Esophagus muscularis mucosa (tissue), 4 donors: ENCODE measurements around the gene GEN1. TPM values are rescaled to one million over a fixed set of nuclear protein-coding genes. Genes with fewer than 3 reads are reported as not detected.
A peak's percentile ranks its signal among the peaks of the same experiment; 100 is the strongest.

Experiments used
- DNase-seq: peaks from one replicate; pipeline ENCODE4 v3.0.0-alpha.2; 2017; ENCODE audit errors: extremely low spot score
- H3K27ac ChIP-seq, 4 donors: fragments of 200-600 bp; sonication (generic); replicated peaks in 1 of 4; 1 replicate in 3 of 4; 2 replicates in 1 of 4; pipeline ENCODE4 v1.5.1; 2016 to 2019; ENCODE audit warnings: mild to moderate bottlenecking in 1 of 4
- H3K27me3 ChIP-seq, 4 donors: fragments of 200-600 bp; sonication (generic); one replicate each; pipeline versions ENCODE4 v1.5.1 to v1.6.0; 2016 to 2019
- H3K36me3 ChIP-seq, 4 donors: fragments of 200-600 bp; sonication (generic); one replicate each; pipeline ENCODE4 v1.5.1; 2016 to 2019
- H3K4me1 ChIP-seq, 4 donors: fragments of 200-600 bp; sonication (generic); one replicate each; pipeline ENCODE4 v1.5.1; 2016 to 2019
- H3K4me3 ChIP-seq, 4 donors: fragments of 200-600 bp; sonication (generic); 1 replicate in 2 of 4; 2 replicates in 2 of 4; pipeline ENCODE4 v1.5.1; 2016 to 2019; ENCODE audit warnings: mild to moderate bottlenecking in 4 of 4, moderate library complexity in 1 of 4
- H3K9me3 ChIP-seq, 4 donors: fragments of 200-600 bp; sonication (generic); 1 replicate in 3 of 4; 2 replicates in 1 of 4; pipeline ENCODE4 v1.5.1; 2016 to 2019
- CTCF ChIP-seq, 3 experiments: fragments of 200-600 bp in 2 of 3; fragments of 450-650 bp in 1 of 3; sonication (generic) in 2 of 3; IDR thresholded peaks; one replicate each; pipeline ENCODE4 v1.5.1; 2017 to 2019; ENCODE audit warnings: antibody characterized with exemption in 3 of 3, mild to moderate bottlenecking in 2 of 3, moderate library complexity in 1 of 3
- EP300 ChIP-seq: sonication (generic); formaldehyde crosslinking; IDR thresholded peaks from one replicate; pipeline ENCODE4 v1.6.1; 2017; ENCODE audit warnings: antibody characterized with exemption
- POLR2A ChIP-seq: fragments of 450-650 bp; IDR thresholded peaks from one replicate; pipeline ENCODE4 v1.6.1; 2017; ENCODE audit warnings: antibody characterized with exemption, moderate library complexity, mild to moderate bottlenecking, low read depth
- POLR2AphosphoS5 ChIP-seq, 2 donors: sonication (generic); formaldehyde crosslinking; IDR thresholded peaks; one replicate each; pipeline ENCODE4 v1.6.1; 2017; ENCODE audit warnings: antibody characterized with exemption in 2 of 2
- WGBS: methylation state at CpG from one replicate; pipeline ENCODE4 v1.1.5; 2018; 5-methylcytosine and 5-hydroxymethylcytosine counted together
- intact Hi-C: fragments of 100-400 bp; cut with DNase I; formaldehyde crosslinking; loops from one replicate; pipeline ENCODE4 v1.15.1; 2023
- total RNA-seq, 4 donors: library from RNA; depleted of rRNA; stranded (reverse); fragments of >200 nt; gene quantifications; one replicate each; pipeline versions ENCODE4 v1.1.0 to v1.2.1, GENCODE V29; 2016

Gene GEN1
- total RNA-seq, 4 donors from 2014 or later = 1.2 to 7.3 (median 3.2) TPM

GRCh38 chr2:17710547-17711248 lies 43.2 kb upstream of the GEN1 start:
- no peaks in the 10 kb centered on the region for H3K4me1 ChIP-seq
- no peak overlapping the region for H3K27ac ChIP-seq
- no peak overlapping the region for H3K4me3 ChIP-seq
- intact Hi-C loops = loop anchor here (10.0 kb wide), 1 partner anchor 124 kb away; no protein-coding TSS in a partner anchor
- H3K27me3 ChIP-seq = no peaks in the 10 kb centered on the region
- WGBS = 94% methylated on average over 9 of the region's 9 CpGs
- DNase-seq = no peak
- H3K9me3 ChIP-seq = no peaks in the 10 kb centered on the region
- H3K36me3 ChIP-seq = peaks cover 27 to 86% (median 57%) of the 10 kb centered on the region in 4 donors
- no peak for TF ChIP-seq POLR2A
- no peak for TF ChIP-seq EP300
- TF ChIP-seq POLR2AphosphoS5 (IDR thresholded peaks at IDR 0.05) = no peak
- no peak for TF ChIP-seq CTCF (IDR thresholded peaks at IDR 0.05)

GRCh38 chr2:17713291-17713690 lies 40.6 kb upstream of the GEN1 start:
- WGBS = 100% methylated on average over 1 of the region's 1 CpG
- Histone ChIP-seq H3K4me3 (no peak overlapping the region), H3K27ac (no peak overlapping the region), H3K36me3 (peaks cover 25 to 93% (median 64%) of the 10 kb centered on the region in 4 donors), H3K27me3 (no peaks in the 10 kb centered on the region), H3K9me3 (no peaks in the 10 kb centered on the region), H3K4me1 (no peaks in the 10 kb centered on the region)
- intact Hi-C loops = loop anchor here (10.0 kb wide), 1 partner anchor 122 kb away; no protein-coding TSS in a partner anchor
- DNase-seq = no peak
- no peak for TF ChIP-seq POLR2A
- no peak for TF ChIP-seq EP300

GRCh38 chr2:17717666-17718065 lies 36.3 kb upstream of the GEN1 start:
- peaks cover 25 to 91% (median 61%) of the 10 kb centered on the region in 4 donors for H3K36me3 ChIP-seq
- H3K4me3 ChIP-seq = no peak overlapping the region
- TF ChIP-seq POLR2A (no peak), POLR2AphosphoS5 (IDR thresholded peaks at IDR 0.05) (no peak), CTCF (IDR thresholded peaks at IDR 0.05) (no peak), EP300 (no peak)
- no peaks in the 10 kb centered on the region for H3K4me1 ChIP-seq
- no peaks in the 10 kb centered on the region for H3K9me3 ChIP-seq
- no peak overlapping the region for H3K27ac ChIP-seq
- DNase-seq = no peak
- 97% methylated on average over 4 of the region's 4 CpGs for WGBS
- no peaks in the 10 kb centered on the region for H3K27me3 ChIP-seq
- intact Hi-C loops = loop anchor here (10.0 kb wide), 1 partner anchor 117 kb away; no protein-coding TSS in a partner anchor

- 82% methylated on average over 5 of the region's 5 CpGs for WGBS
- H3K4me1 ChIP-seq = no peaks in the 10 kb centered on the region
- no peaks in the 10 kb centered on the region for H3K27me3 ChIP-seq
- no peak overlapping the region for H3K27ac ChIP-seq
- intact Hi-C loops = loop anchor here (10.0 kb wide), 1 partner anchor 116 kb away; no protein-coding TSS in a partner anchor
- TF ChIP-seq POLR2AphosphoS5 (IDR thresholded peaks at IDR 0.05) (no peak), CTCF (IDR thresholded peaks at IDR 0.05) (no peak), POLR2A (no peak), EP300 (no peak)
- H3K4me3 ChIP-seq = no peak overlapping the region
- DNase-seq = no peak
- H3K36me3 ChIP-seq = peaks cover 18 to 91% (median 55%) of the 10 kb centered on the region in 4 donors
- no peaks in the 10 kb centered on the region for H3K9me3 ChIP-seq
These were observed 35.2 kb upstream of the GEN1 start for GRCh38 chr2:17718689-17719088.

GRCh38 chr2:17719562-17720371 lies 34.2 kb upstream of the GEN1 start:
- TF ChIP-seq EP300 (no peak), POLR2A (no peak), CTCF (IDR thresholded peaks at IDR 0.05) (peak; percentile 66 to 83 (median 76)), POLR2AphosphoS5 (IDR thresholded peaks at IDR 0.05) (no peak)
- Histone ChIP-seq H3K36me3 (peaks cover 11 to 91% (median 51%) of the 10 kb centered on the region in 4 donors), H3K9me3 (no peaks in the 10 kb centered on the region), H3K4me1 (no peaks in the 10 kb centered on the region), H3K4me3 (no peak overlapping the region), H3K27me3 (no peaks in the 10 kb centered on the region), H3K27ac (no peak overlapping the region)
- WGBS = 74% methylated on average over 4 of the region's 4 CpGs
- DNase-seq = no peak
- intact Hi-C loops = loop anchor here (5.0 to 10.0 kb wide), 2 partner anchors 115 to 658 kb away; no protein-coding TSS in a partner anchor
